T-helper 2 cell treated with Interferon-gamma antibody and Interleukin-4, amounts not matched to agents 5 μg/mL and 100 μg/mL, for 36 hours (primary cell): ENCODE data around the gene GABRR2.

Source experiments
- DNase-seq: peaks from one replicate; pipeline ENCODE4 v3.0.0; 2021; ENCODE audit warnings: low spot score
- H3K27ac Mint-ChIP-seq: one replicate; pipeline ENCODE4 v1.8.0; 2021; ENCODE audit warnings: mild to moderate bottlenecking, mixed read lengths
- H3K27me3 Mint-ChIP-seq: one replicate; pipeline ENCODE4 v1.8.0; 2021; ENCODE audit warnings: low read depth, mixed read lengths
- H3K36me3 Mint-ChIP-seq: one replicate; pipeline ENCODE4 v1.8.0; 2021; ENCODE audit warnings: low read depth, mixed read lengths
- H3K4me1 Mint-ChIP-seq: one replicate; pipeline ENCODE4 v1.8.0; 2021; ENCODE audit warnings: low read depth, mixed read lengths
- H3K4me3 Mint-ChIP-seq: one replicate; pipeline ENCODE4 v1.8.0; 2022; ENCODE audit warnings: mild to moderate bottlenecking, moderate library complexity, mixed read lengths
- H3K9me3 Mint-ChIP-seq: one replicate; pipeline ENCODE4 v1.8.0; 2021; ENCODE audit warnings: mixed read lengths

The GABRR2 gene

GRCh38 chr6:89350281-89350966 lies 35.3 kb upstream of the GABRR2 start:
- Mint-ChIP-seq H3K27ac (peak overlapping the region; percentile 94), H3K36me3 (peaks cover 9% of the 10 kb centered on the region), H3K9me3 (no peaks in the 10 kb centered on the region), H3K4me1 (peaks cover 50% of the 10 kb centered on the region), H3K4me3 (peak overlapping the region; percentile 98), H3K27me3 (no peaks in the 10 kb centered on the region)
- DNase-seq: no peak

DNA sequence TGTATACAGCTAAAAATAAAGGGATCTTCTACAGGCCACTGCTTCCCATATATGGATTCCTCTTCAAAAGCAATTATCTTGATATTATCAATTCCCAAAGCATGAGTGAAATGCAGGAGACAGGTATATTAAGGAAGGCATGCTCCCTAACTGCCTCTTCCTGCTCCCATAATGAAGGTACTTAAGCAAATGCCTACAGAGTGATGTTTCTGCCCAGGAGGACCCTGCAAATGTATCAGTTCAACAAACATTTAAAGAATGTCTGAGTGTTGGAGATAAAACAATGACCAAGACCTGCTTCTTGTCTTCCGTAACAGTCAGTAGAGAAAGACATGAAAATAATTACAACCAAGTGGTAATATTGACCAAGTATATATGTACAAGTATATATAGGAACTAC lies 33.3 kb upstream of the GABRR2 start:
- Mint-ChIP-seq H3K9me3 (no peaks in the 10 kb centered on the region), H3K27ac (no peak overlapping the region), H3K27me3 (no peaks in the 10 kb centered on the region), H3K4me3 (no peak overlapping the region), H3K4me1 (peaks cover 51% of the 10 kb centered on the region), H3K36me3 (peaks cover 9% of the 10 kb centered on the region)
- DNase-seq: no peak

GRCh38 chr6:89347825-89348224 lies 32.7 kb upstream of the GABRR2 start:
- Mint-ChIP-seq H3K4me3 (no peak overlapping the region), H3K9me3 (no peaks in the 10 kb centered on the region), H3K4me1 (peaks cover 50% of the 10 kb centered on the region), H3K36me3 (peaks cover 9% of the 10 kb centered on the region), H3K27ac (no peak overlapping the region), H3K27me3 (no peaks in the 10 kb centered on the region)
- no peak for DNase-seq

DNA sequence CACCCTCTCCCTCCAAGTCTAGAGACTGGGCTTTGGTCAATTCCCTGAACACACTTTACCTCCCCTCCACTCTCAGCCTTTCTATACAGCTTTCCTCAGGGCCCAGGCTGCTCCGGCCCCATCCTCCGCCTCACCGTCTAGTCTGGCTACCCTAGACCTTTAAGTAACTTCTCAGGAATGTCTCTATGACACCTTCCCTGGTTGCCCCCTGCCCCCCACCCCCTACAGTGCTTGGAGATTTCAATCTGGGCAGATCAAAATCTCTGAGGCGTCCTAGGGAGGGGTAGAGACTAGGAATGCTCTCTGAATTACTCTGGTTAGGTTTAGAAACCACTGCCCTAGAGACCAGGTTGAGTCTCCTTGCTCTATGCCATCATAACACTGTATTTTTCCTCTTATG lies 31.3 kb upstream of the GABRR2 start:
- Mint-ChIP-seq H3K27ac (no peak overlapping the region), H3K36me3 (peaks cover 10% of the 10 kb centered on the region), H3K4me3 (no peak overlapping the region), H3K4me1 (peaks cover 44% of the 10 kb centered on the region), H3K27me3 (no peaks in the 10 kb centered on the region), H3K9me3 (no peaks in the 10 kb centered on the region)
- no peak for DNase-seq

- no peak overlapping the region for H3K4me3 Mint-ChIP-seq
- no peak for DNase-seq
- H3K36me3 Mint-ChIP-seq: peaks cover 35% of the 10 kb centered on the region
- H3K27ac Mint-ChIP-seq: no peak overlapping the region
- H3K9me3 Mint-ChIP-seq: no peaks in the 10 kb centered on the region
- no peaks in the 10 kb centered on the region for H3K27me3 Mint-ChIP-seq
- H3K4me1 Mint-ChIP-seq: peaks cover 15% of the 10 kb centered on the region
Measured at GRCh38 chr6:89339565-89339964, 24.5 kb upstream of the GABRR2 start.

GRCh38 chr6:89335164-89335563 lies 20.1 kb upstream of the GABRR2 start:
- peaks cover 36% of the 10 kb centered on the region for H3K36me3 Mint-ChIP-seq

DNA sequence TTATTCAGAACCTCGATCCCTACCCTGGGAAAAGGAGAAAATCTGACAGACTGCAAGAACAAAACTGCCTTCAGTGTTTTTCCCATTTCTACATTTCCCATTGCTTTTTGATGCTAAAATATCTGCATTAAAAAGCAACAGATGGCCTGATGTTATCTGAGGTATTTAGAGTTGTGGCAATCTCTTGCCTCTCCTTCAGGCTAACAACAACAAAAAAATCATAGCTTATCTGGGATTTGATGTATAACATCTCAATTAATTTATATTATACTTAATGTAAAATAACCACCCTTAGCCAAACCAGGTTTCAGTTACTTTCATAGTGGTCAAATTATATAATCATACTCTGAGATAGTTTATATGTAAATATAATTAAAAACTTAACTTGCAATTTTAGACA lies 15.8 kb upstream of the GABRR2 start:
- H3K36me3 Mint-ChIP-seq: peaks cover 33% of the 10 kb centered on the region
- no peak for DNase-seq
- peaks cover 2% of the 10 kb centered on the region for H3K4me1 Mint-ChIP-seq
- H3K27ac Mint-ChIP-seq: no peak overlapping the region
- H3K4me3 Mint-ChIP-seq: no peak overlapping the region
- H3K27me3 Mint-ChIP-seq: no peaks in the 10 kb centered on the region
- H3K9me3 Mint-ChIP-seq: no peaks in the 10 kb centered on the region

More at GRCh38 chr6:89335164-89335563, 20.1 kb upstream of the GABRR2 start:
- Mint-ChIP-seq H3K4me1 (peaks cover 9% of the 10 kb centered on the region), H3K9me3 (no peaks in the 10 kb centered on the region), H3K27me3 (no peaks in the 10 kb centered on the region), H3K27ac (no peak overlapping the region), H3K4me3 (no peak overlapping the region)
- DNase-seq: no peak

GRCh38 chr6:89328976-89329375 lies 13.9 kb upstream of the GABRR2 start:
- no peak overlapping the region for H3K27ac Mint-ChIP-seq
- no peak for DNase-seq
- no peaks in the 10 kb centered on the region for H3K27me3 Mint-ChIP-seq
- H3K9me3 Mint-ChIP-seq: no peaks in the 10 kb centered on the region
- H3K4me1 Mint-ChIP-seq: peaks cover 2% of the 10 kb centered on the region
- peaks cover 34% of the 10 kb centered on the region for H3K36me3 Mint-ChIP-seq
- H3K4me3 Mint-ChIP-seq: no peak overlapping the region

DNA sequence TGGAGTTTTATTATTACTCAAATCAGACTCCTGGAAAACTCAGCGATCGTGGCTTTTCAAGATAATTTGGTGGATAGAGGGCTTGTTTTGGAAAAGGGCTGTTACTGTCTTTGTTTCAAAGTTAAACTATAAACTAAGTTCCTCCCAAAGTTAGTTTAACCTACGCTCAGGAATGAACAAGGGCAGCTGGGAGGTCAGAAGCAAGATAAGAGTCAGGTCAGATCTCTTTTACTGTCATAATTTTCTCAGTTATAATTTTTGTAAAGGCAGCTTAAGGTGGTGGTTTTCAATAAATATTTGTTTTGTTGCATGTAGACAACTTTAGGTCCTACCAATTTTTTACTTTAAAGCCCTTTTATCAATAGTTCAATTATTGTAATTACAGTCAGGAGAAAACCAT lies 9.2 kb upstream of the GABRR2 start:
- Mint-ChIP-seq H3K4me1 (no peaks in the 10 kb centered on the region), H3K27me3 (no peaks in the 10 kb centered on the region), H3K27ac (no peak overlapping the region), H3K36me3 (peaks cover 33% of the 10 kb centered on the region), H3K4me3 (no peak overlapping the region), H3K9me3 (no peaks in the 10 kb centered on the region)
- DNase-seq: no peak

GRCh38 chr6:89323511-89323971 lies 8.4 kb upstream of the GABRR2 start:
- DNase-seq: no peak
- Mint-ChIP-seq H3K36me3 (peaks cover 26% of the 10 kb centered on the region), H3K27me3 (no peaks in the 10 kb centered on the region), H3K9me3 (no peaks in the 10 kb centered on the region), H3K4me1 (no peaks in the 10 kb centered on the region), H3K4me3 (no peak overlapping the region), H3K27ac (no peak overlapping the region)

DNA sequence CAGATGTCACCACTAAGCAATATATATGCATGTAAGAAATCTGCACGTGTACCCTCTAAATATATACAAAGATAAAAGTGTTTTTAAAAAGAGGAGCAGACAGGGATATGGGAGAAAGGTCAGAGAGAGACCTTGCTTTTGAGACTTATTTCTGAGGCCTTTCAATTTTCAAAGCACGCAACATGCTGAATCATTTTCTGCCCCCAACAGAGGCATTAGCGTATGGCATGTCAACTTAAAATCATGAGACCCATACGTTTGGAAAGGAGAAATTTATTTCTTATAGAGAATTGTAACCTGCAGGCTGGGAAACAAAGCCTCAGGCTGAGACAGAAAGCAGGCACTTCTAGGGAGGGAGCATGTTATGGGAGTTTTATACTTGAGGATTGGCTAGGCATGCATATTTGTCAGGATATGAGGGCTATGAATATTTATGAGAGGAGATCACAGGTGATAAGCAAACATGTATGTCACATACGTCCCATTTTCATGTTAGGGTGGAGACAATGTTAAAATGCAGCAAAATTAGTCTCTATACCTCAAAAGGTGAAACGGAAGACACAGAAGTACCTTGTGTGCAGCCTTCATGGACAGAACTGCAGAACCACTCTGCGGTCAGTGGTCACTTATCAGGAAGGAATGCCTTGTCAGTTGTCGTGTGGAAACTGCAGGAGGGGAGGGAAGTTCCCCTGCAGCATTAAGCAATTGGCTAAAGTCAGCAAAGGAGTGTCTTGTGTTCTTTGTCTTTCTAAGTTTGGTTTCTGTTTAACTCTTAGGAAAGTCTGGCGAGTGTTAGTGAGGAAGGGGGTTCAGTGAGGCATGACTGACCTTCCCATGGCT lies 6.3 kb upstream of the GABRR2 start:
- Mint-ChIP-seq H3K36me3 (peaks cover 19% of the 10 kb centered on the region), H3K27me3 (no peaks in the 10 kb centered on the region), H3K27ac (no peak overlapping the region), H3K4me3 (no peak overlapping the region), H3K9me3 (no peaks in the 10 kb centered on the region), H3K4me1 (no peaks in the 10 kb centered on the region)
- no peak for DNase-seq

- no peaks in the 10 kb centered on the region for H3K4me1 Mint-ChIP-seq
- DNase-seq: no peak
- no peak overlapping the region for H3K27ac Mint-ChIP-seq
- no peaks in the 10 kb centered on the region for H3K27me3 Mint-ChIP-seq
- no peak overlapping the region for H3K4me3 Mint-ChIP-seq
- H3K36me3 Mint-ChIP-seq: peaks cover 16% of the 10 kb centered on the region
- H3K9me3 Mint-ChIP-seq: no peaks in the 10 kb centered on the region
Measured at GRCh38 chr6:89320012-89320559, 5.0 kb upstream of the GABRR2 start.

- H3K9me3 Mint-ChIP-seq: no peaks in the 10 kb centered on the region
- H3K27me3 Mint-ChIP-seq: no peaks in the 10 kb centered on the region
- no peak for DNase-seq
- no peak overlapping the region for H3K27ac Mint-ChIP-seq
- peaks cover 9% of the 10 kb centered on the region for H3K36me3 Mint-ChIP-seq
- H3K4me1 Mint-ChIP-seq: no peaks in the 10 kb centered on the region
- H3K4me3 Mint-ChIP-seq: no peak overlapping the region
Measured at GRCh38 chr6:89317067-89317466, 2.0 kb upstream of the GABRR2 start.

DNA sequence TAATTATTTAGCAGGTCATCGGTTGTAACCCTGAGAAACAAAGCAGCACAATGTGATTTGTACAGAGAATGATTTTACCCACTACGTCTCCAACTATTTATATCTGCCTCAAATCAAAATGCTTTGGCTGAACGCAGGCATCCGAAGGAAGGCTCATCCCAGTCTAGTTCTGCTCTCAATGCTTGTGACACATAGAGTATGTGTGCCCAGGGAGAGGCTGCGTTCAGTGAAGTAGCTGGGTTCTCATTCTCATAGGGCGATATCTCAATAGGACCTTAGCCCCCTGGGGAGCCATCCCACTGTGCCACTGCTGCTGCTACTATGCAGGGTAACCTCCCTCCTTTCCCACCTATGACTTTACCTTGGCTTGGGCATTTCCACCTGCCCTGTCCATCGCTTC lies 407 bp downstream of the GABRR2 start:
- H3K36me3 Mint-ChIP-seq: peaks cover 2% of the 10 kb centered on the region
- H3K4me1 Mint-ChIP-seq: no peaks in the 10 kb centered on the region
- no peaks in the 10 kb centered on the region for H3K27me3 Mint-ChIP-seq
- no peak for DNase-seq
- H3K9me3 Mint-ChIP-seq: no peaks in the 10 kb centered on the region
- no peak overlapping the region for H3K4me3 Mint-ChIP-seq
- H3K27ac Mint-ChIP-seq: no peak overlapping the region
